HepG2 (cell line): Measurements from ENCODE around the gene TPST1. TPM values are rescaled to one million over a fixed set of nuclear protein-coding genes. Genes with fewer than 3 reads are reported as not detected.

Experiments
- ATAC-seq: fragments of 200-7000 bp; cut with Tn5 transposase; 3 replicates; pipeline ENCODE4 v1.9.1; 2020; ENCODE audit warnings: mild to moderate bottlenecking, moderate library complexity
- BruUV-seq: library from RNA; stranded (reverse); fragments of 400-500 nt; replicated peaks from 2 replicates; lab custom pipeline; 2021; lab: Mats Ljungman, UMichigan
- CTCF ChIA-PET: fragments of 300-600 bp; formaldehyde crosslinking; extraction: SDS; loops from one replicate; lab custom pipeline; 2021; ENCODE audit warnings: low total read pairs, inconsistent platforms, low intra/inter-chr PET ratio; lab: Yijun Ruan, JAX
- POLR2A ChIA-PET: fragments of 350-600 bp; sonication (Branson Sonifier 250); formaldehyde crosslinking; loops from one replicate; lab custom pipeline; 2020; ENCODE audit warnings: antibody characterized with exemption, inconsistent platforms; lab: Yijun Ruan, JAX
- DNase-seq: peaks from one replicate; pipeline ENCODE4 v3.0.0-alpha.2; 2015; ENCODE audit warnings: low spot score
- FAIRE-seq: peaks from 3 replicates; lab custom pipeline; 2011; peaks lifted over from hg19 to GRCh38; lab: Jason Lieb, UNC
- H2AFZ ChIP-seq: one replicate; pipeline ENCODE4 v1.6.1; 2011; ENCODE audit warnings: low read length, inconsistent platforms
- H3K27ac ChIP-seq: fragments of 300-600 bp; 3 replicates; pipeline ENCODE4 v1.8.0; 2011; ENCODE audit warnings: mixed run types, mild to moderate bottlenecking, mixed read lengths, low read length, inconsistent platforms; ENCODE audit not compliant: insufficient read depth; ENCODE audit errors: extremely low read length
- H3K27me3 ChIP-seq, 2 experiments: fragments of 200-600 bp in 1 of 2; 2 replicates in 1 of 2; 3 replicates in 1 of 2; pipeline versions ENCODE4 v1.6.0 to v1.8.0; 2011; ENCODE audit warnings: low read length in 2 of 2, mild to moderate bottlenecking in 2 of 2, moderate library complexity in 2 of 2, inconsistent platforms in 1 of 2; ENCODE audit not compliant: insufficient read depth in 2 of 2, control insufficient read depth in 1 of 2
- H3K36me3 ChIP-seq, 2 experiments: fragments of 200-600 bp in 1 of 2; replicated peaks in 1 of 2; 2 replicates in 1 of 2; 3 replicates in 1 of 2; pipeline versions ENCODE4 v1.5.1 to v1.8.0; 2011; ENCODE audit warnings: low read length in 2 of 2, inconsistent platforms in 1 of 2; ENCODE audit not compliant: insufficient read depth in 2 of 2, control insufficient read depth in 1 of 2
- H3K4me1 ChIP-seq: 2 replicates; pipeline ENCODE4 v1.5.1; 2012; ENCODE audit warnings: low read length, inconsistent platforms; ENCODE audit not compliant: insufficient read depth
- H3K4me2 ChIP-seq: 2 replicates; pipeline ENCODE4 v1.6.0; 2011; ENCODE audit warnings: low read depth, low read length, inconsistent platforms
- H3K4me3 ChIP-seq, 3 experiments: fragments of 200-600 bp in 1 of 3; sonication (generic), shearing (Covaris generic) in 1 of 3; replicated peaks in 1 of 3; 2 replicates each; pipeline ENCODE4 v1.5.1; 2011 to 2016; ENCODE audit warnings: low read length in 3 of 3, inconsistent platforms in 2 of 3, low read depth in 2 of 3, mild to moderate bottlenecking in 2 of 3, control low read depth in 1 of 3, mixed read lengths in 1 of 3; ENCODE audit not compliant: insufficient read depth in 1 of 3
- H3K79me2 ChIP-seq: one replicate; pipeline ENCODE4 v1.6.1; 2011; ENCODE audit warnings: low read length, inconsistent platforms; ENCODE audit not compliant: insufficient read depth
- H3K9ac ChIP-seq: 2 replicates; pipeline ENCODE4 v1.6.0; 2011; ENCODE audit warnings: mild to moderate bottlenecking, low read depth, low read length, inconsistent platforms; ENCODE audit not compliant: insufficient read depth
- H3K9me3 ChIP-seq: 2 replicates; pipeline ENCODE4 v1.5.1; 2012; ENCODE audit warnings: mild to moderate bottlenecking, low read length
- H4K20me1 ChIP-seq: 2 replicates; pipeline ENCODE4 v1.6.0; 2011; ENCODE audit warnings: inconsistent platforms, mild to moderate bottlenecking, low read length, moderate library complexity; ENCODE audit not compliant: insufficient read depth
- ARNTL ChIP-seq: sonication (generic); formaldehyde crosslinking; IDR thresholded peaks from 2 replicates; pipeline ENCODE4 v1.4.0; 2020; ENCODE audit warnings: mild to moderate bottlenecking, missing genetic modification reagents
- GRHL1 ChIP-seq: sonication (generic); formaldehyde crosslinking; conservative IDR thresholded peaks from 2 replicates; pipeline ENCODE4 v1.8.0; 2022; ENCODE audit warnings: missing genetic modification reagents
- HDAC2 ChIP-seq: sonication (generic); formaldehyde crosslinking; IDR thresholded peaks from 2 replicates; pipeline ENCODE4 v1.4.0; 2020; ENCODE audit warnings: missing genetic modification reagents
- KDM2A ChIP-seq: sonication (generic); formaldehyde crosslinking; IDR thresholded peaks from 2 replicates; pipeline ENCODE4 v1.4.0; 2020; ENCODE audit warnings: low read depth, missing genetic modification reagents, borderline replicate concordance
- STAG1 ChIP-seq: sonication (generic); formaldehyde crosslinking; IDR thresholded peaks from 2 replicates; pipeline ENCODE4 v1.4.0; 2020; ENCODE audit warnings: missing genetic modification reagents
- ZBTB21 ChIP-seq: sonication (generic); formaldehyde crosslinking; IDR thresholded peaks from 2 replicates; pipeline ENCODE4 v1.4.0; 2020; ENCODE audit warnings: missing genetic modification reagents
- ZBTB39 ChIP-seq: sonication (generic); formaldehyde crosslinking; IDR thresholded peaks from 2 replicates; pipeline ENCODE4 v1.5.0; 2020; ENCODE audit warnings: missing genetic modification reagents
- ZC3H13 ChIP-seq: sonication (generic); formaldehyde crosslinking; IDR thresholded peaks from 2 replicates; pipeline ENCODE4 v1.8.1; 2023; ENCODE audit warnings: mild to moderate bottlenecking, missing genetic modification reagents, moderate library complexity
- ZKSCAN1 ChIP-seq: fragments of 150-350 bp; IDR thresholded peaks from 2 replicates; pipeline ENCODE4 v1.6.1; 2014; ENCODE audit warnings: low read length
- ZMYM2 ChIP-seq: sonication (generic); formaldehyde crosslinking; IDR thresholded peaks from 2 replicates; pipeline ENCODE4 v1.8.0; 2022; ENCODE audit warnings: mild to moderate bottlenecking, missing genetic modification reagents
- ZNF354B ChIP-seq: sonication (generic); formaldehyde crosslinking; IDR thresholded peaks from 2 replicates; pipeline ENCODE4 v1.8.0; 2022; ENCODE audit warnings: mild to moderate bottlenecking, missing genetic modification reagents
- ZNF737 ChIP-seq: sonication (generic); formaldehyde crosslinking; IDR thresholded peaks from 2 replicates; pipeline ENCODE4 v1.5.0; 2020; ENCODE audit warnings: missing genetic modification reagents, mild to moderate bottlenecking, borderline replicate concordance
- ZNF878 ChIP-seq: sonication (generic); formaldehyde crosslinking; IDR thresholded peaks from 2 replicates; pipeline ENCODE4 v1.8.1; 2023; ENCODE audit warnings: mild to moderate bottlenecking, missing genetic modification reagents, moderate library complexity
- WGBS: methylation state at CpG from one replicate; pipeline ENCODE4 v1.1.6; 2017; ENCODE audit warnings: low lambda C conversion rate; 5-methylcytosine and 5-hydroxymethylcytosine counted together
- in situ Hi-C: cut with HindIII; loops from 2 replicates; pipeline ENCODE4 v1.10.0; 2017; ENCODE audit warnings: low pct_unique_long_range_greater_than_20kb; ENCODE audit not compliant: extremely low pct_ligation_motif_present
- intact Hi-C: fragments of 100-400 bp; cut with micrococcal nuclease; formaldehyde crosslinking; loops from one replicate; pipeline ENCODE4 v1.10.0; 2022; ENCODE audit not compliant: unreplicated experiment
- polyA plus RNA-seq, 8 experiments: library from polyadenylated mRNA; depleted of rRNA in 3 of 8; stranded (reverse) in 7 of 8; unstranded in 1 of 8; fragments of >200 nt; fragmentation: Illumina TruSeq in 4 of 8; extraction: Trizol in 4 of 8; gene quantifications; 2 replicates each; pipeline versions ENCODE4 v1.2.1 to v1.2.3, GENCODE V29; 2011 to 2016; ENCODE audit warnings: low read depth in 4 of 8, missing spikeins in 1 of 8, mixed read lengths in 1 of 8; ENCODE audit not compliant: insufficient read depth in 1 of 8
- total RNA-seq, 5 experiments: library from RNA; depleted of rRNA; stranded (reverse); fragments of >200 nt; fragmentation: Illumina TruSeq; extraction: Trizol; gene quantifications; 2 replicates each; pipeline ENCODE4 v1.2.3, GENCODE V29; 2016; ENCODE audit warnings: low read depth in 1 of 5
- TF ChIP-seq, protein P1 (sequence below): IDR thresholded peaks from 2 replicates; pipeline ENCODE4 v1.6.1; 2016; ENCODE audit warnings: missing compliant biosample characterization, missing genetic modification reagents, borderline replicate concordance
- TF ChIP-seq, protein P2 (sequence below): sonication (generic); formaldehyde crosslinking; IDR thresholded peaks from 2 replicates; pipeline ENCODE4 v1.8.0; 2022; ENCODE audit warnings: missing genetic modification reagents, mild to moderate bottlenecking, inconsistent platforms, borderline replicate concordance
- TF ChIP-seq, protein P3 (sequence below): sonication (generic); formaldehyde crosslinking; IDR thresholded peaks from 2 replicates; pipeline ENCODE4 v1.5.1; 2020; ENCODE audit warnings: missing genetic modification reagents, mild to moderate bottlenecking, borderline replicate concordance

The TPST1 gene
- total and polyA plus RNA-seq, 2 of the 13 experiments (the other 11 are each of a cell fraction or from before 2014, with no cell fraction given): 24.3 to 34.1 TPM

- intact Hi-C loops (loop anchor here (5.0 kb wide), 1 partner anchor 286 kb away; no protein-coding TSS in a partner anchor), in situ Hi-C loops (no loop called here)
- Histone ChIP-seq H3K27me3 (no peaks in the 10 kb centered on the region; a peak in 1 of 5 replicates), H3K4me1 (peaks cover 56% of the 10 kb centered on the region), H3K4me3 (peak overlapping the region; percentile 94 to 99 (median 98)), H2AFZ (no peak overlapping the region), H4K20me1 (no peaks in the 10 kb centered on the region), H3K9me3 (no peaks in the 10 kb centered on the region), H3K79me2 (peaks cover 27% of the 10 kb centered on the region), H3K36me3 (peaks cover 4 to 10% of the 10 kb centered on the region in 2 experiments; a peak in 3 of 5 replicates), H3K27ac (no peak overlapping the region), H3K9ac (peak overlapping the region; percentile 95), H3K4me2 (peak overlapping the region; percentile 92)
- ATAC-seq: no peak
- POLR2A ChIA-PET: interaction anchor here (0.6 to 2.7 kb wide), 7 partner anchors 9 to 288 kb away, joined by 3 to 22 read pairs (median 7); partner anchors contain the start of gene CRCP
- no peak for FAIRE-seq
- whole genome bisulfite sequencing: 71% methylated on average over 12 of the region's 12 CpGs
- BruUV-seq: TSS peak; percentile 60
- DNase-seq: no peak
- CTCF ChIA-PET: no interaction called here
- TF ChIP-seq ZMYM2 (CRISPR knock-in tag) (no peak), ZBTB39 (CRISPR knock-in tag) (0 out of 2 replicates have a peak, but pooled peaks have one; percentile 42), HDAC2 (CRISPR knock-in tag) (no peak), STAG1 (CRISPR knock-in tag) (no peak), GRHL1 (no peak), ZKSCAN1 (peak; percentile 89), ZNF354B (CRISPR knock-in tag) (no peak), ZBTB21 (CRISPR knock-in tag) (no peak), KDM2A (CRISPR knock-in tag) (no peak), ARNTL (CRISPR knock-in tag) (0 out of 2 replicates have a peak, but pooled peaks have one; percentile 22), ZNF737 (CRISPR knock-in tag) (no peak), ZC3H13 (CRISPR knock-in tag) (no peak), ZNF878 (CRISPR knock-in tag) (no peak)
- TF ChIP-seq, protein P1, sequence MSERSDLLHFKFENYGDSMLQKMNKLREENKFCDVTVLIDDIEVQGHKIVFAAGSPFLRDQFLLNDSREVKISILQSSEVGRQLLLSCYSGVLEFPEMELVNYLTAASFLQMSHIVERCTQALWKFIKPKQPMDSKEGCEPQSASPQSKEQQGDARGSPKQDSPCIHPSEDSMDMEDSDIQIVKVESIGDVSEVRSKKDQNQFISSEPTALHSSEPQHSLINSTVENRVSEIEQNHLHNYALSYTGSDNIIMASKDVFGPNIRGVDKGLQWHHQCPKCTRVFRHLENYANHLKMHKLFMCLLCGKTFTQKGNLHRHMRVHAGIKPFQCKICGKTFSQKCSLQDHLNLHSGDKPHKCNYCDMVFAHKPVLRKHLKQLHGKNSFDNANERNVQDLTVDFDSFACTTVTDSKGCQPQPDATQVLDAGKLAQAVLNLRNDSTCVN: no peak
- TF ChIP-seq, protein P2, sequence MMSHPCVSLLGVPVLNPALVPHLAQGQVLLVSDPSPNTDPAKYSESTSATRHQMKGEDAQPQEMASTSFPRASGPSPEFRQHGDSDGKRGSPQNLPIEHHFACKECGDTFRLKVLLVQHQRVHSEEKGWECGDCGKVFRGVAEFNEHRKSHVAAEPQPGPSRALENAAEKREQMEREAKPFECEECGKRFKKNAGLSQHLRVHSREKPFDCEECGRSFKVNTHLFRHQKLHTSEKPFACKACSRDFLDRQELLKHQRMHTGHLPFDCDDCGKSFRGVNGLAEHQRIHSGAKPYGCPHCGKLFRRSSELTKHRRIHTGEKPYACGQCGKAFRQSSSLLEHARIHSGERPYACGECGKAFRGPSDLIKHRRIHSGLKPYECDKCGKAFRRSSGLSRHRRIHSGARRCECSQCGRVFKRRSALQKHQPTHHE (CRISPR knock-in tag): no peak
- TF ChIP-seq, protein P3, sequence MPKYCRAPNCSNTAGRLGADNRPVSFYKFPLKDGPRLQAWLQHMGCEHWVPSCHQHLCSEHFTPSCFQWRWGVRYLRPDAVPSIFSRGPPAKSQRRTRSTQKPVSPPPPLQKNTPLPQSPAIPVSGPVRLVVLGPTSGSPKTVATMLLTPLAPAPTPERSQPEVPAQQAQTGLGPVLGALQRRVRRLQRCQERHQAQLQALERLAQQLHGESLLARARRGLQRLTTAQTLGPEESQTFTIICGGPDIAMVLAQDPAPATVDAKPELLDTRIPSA (CRISPR knock-in tag): no peak
These were observed 1.2 kb downstream of the TPST1 start for GRCh38 chr7:66206119-66206933.
